OCI-LY7 (cell line): ENCODE results near the gene RBBP8. TPM values are rescaled to one million over a fixed set of nuclear protein-coding genes. Genes with fewer than 3 reads are reported as not detected.

ENCODE experiments used
- BruUV-seq: library from RNA; stranded (reverse); fragments of 400-500 nt; replicated peaks from 2 replicates; lab custom pipeline; 2021; lab: Mats Ljungman, UMichigan
- CTCF ChIA-PET: fragments of 300-600 bp; sonication (Branson Sonifier 250); formaldehyde crosslinking; loops from one replicate; lab custom pipeline; 2022; ENCODE audit warnings: antibody characterized with exemption; ENCODE audit not compliant: unreplicated experiment; lab: Charles Lee
- POLR2A ChIA-PET: fragments of 300-600 bp; sonication (Branson Sonifier 250); formaldehyde crosslinking; loops from one replicate; lab custom pipeline; 2022; ENCODE audit warnings: antibody characterized with exemption; lab: Charles Lee
- DNase-seq: peaks from one replicate; pipeline ENCODE4 v3.0.0-alpha.2; 2015; ENCODE audit warnings: low spot score
- H2AFZ ChIP-seq: fragments of 200-600 bp; sonication (generic), shearing (Covaris generic); 2 replicates; pipeline ENCODE4 v1.6.1; 2014; ENCODE audit warnings: mild to moderate bottlenecking, antibody characterized with exemption, low read length, moderate library complexity
- H3K27ac ChIP-seq: fragments of 200-600 bp; sonication (generic); 2 replicates; pipeline ENCODE4 v1.5.1; 2014; ENCODE audit warnings: mixed run types, low read depth, mild to moderate bottlenecking, moderate library complexity, low read length, inconsistent platforms; ENCODE audit not compliant: poor library complexity, severe bottlenecking
- H3K36me3 ChIP-seq: fragments of 200-600 bp; sonication (generic); 2 replicates; pipeline ENCODE4 v1.6.1; 2014; ENCODE audit warnings: mild to moderate bottlenecking, antibody characterized with exemption, low read length, moderate library complexity, mixed read lengths; ENCODE audit not compliant: insufficient read depth
- H3K4me1 ChIP-seq: fragments of 200-600 bp; sonication (generic); 2 replicates; pipeline ENCODE4 v1.5.1; 2014; ENCODE audit warnings: mild to moderate bottlenecking, low read length; ENCODE audit not compliant: insufficient read depth, poor library complexity, severe bottlenecking
- H3K4me2 ChIP-seq: fragments of 200-600 bp; sonication (generic); 2 replicates; pipeline ENCODE4 v1.6.1; 2014; ENCODE audit warnings: mild to moderate bottlenecking, low read length
- H3K4me3 ChIP-seq: fragments of 200-600 bp; sonication (generic); 2 replicates; pipeline ENCODE4 v1.5.1; 2014; ENCODE audit warnings: mild to moderate bottlenecking, low read depth, low read length; ENCODE audit not compliant: poor library complexity, severe bottlenecking
- H3K79me2 ChIP-seq: fragments of 200-600 bp; sonication (generic); 2 replicates; pipeline ENCODE4 v1.6.1; 2016; ENCODE audit warnings: low read depth, mild to moderate bottlenecking, low read length, moderate library complexity, mixed read lengths; ENCODE audit not compliant: insufficient read depth
- H3K9me2 ChIP-seq: fragments of 200-600 bp; sonication (generic); 2 replicates; pipeline ENCODE4 v1.6.1; 2016; ENCODE audit warnings: mild to moderate bottlenecking, low read length, mixed read lengths; ENCODE audit not compliant: insufficient read depth
- H3K9me3 ChIP-seq: fragments of 200-600 bp; sonication (generic); 2 replicates; pipeline ENCODE4 v1.6.1; 2014; ENCODE audit warnings: mild to moderate bottlenecking, mixed run types, low read length, mixed read lengths
- H4K20me1 ChIP-seq: fragments of 200-600 bp; sonication (generic); 2 replicates; pipeline ENCODE4 v1.6.1; 2014; ENCODE audit warnings: mild to moderate bottlenecking, antibody characterized with exemption, low read length, moderate library complexity, mixed read lengths; ENCODE audit not compliant: insufficient read depth
- EZH2phosphoT487 ChIP-seq: fragments of 200-600 bp; sonication (generic); IDR thresholded peaks from 2 replicates; pipeline ENCODE4 v1.6.1; 2018; ENCODE audit warnings: low read depth, borderline replicate concordance, mild to moderate bottlenecking, mixed run types, antibody characterized with exemption, low read length, moderate library complexity, mixed read lengths
- intact Hi-C: fragments of 100-400 bp; cut with micrococcal nuclease; formaldehyde crosslinking; loops from one replicate; pipeline ENCODE4 v1.10.0; 2022; ENCODE audit not compliant: unreplicated experiment
- total RNA-seq, 2 experiments: library from RNA; depleted of rRNA in 1 of 2; stranded (reverse); fragments of >200 nt in 1 of 2; shearing (Covaris generic) in 1 of 2; gene quantifications; 2 replicates each; pipeline ENCODE4 v1.2.3, GENCODE V29; 2014 to 2022
- TF ChIP-seq, protein P1 (sequence below): fragments of 200-600 bp; sonication (generic); conservative IDR thresholded peaks from 2 replicates; pipeline ENCODE4 v1.5.1; 2014; ENCODE audit warnings: mild to moderate bottlenecking, antibody characterized with exemption, low read length, moderate library complexity, mixed read lengths

Gene RBBP8
- total RNA-seq, 2 experiments from 2014 or later: 51.0 to 86.0 TPM

DNA sequence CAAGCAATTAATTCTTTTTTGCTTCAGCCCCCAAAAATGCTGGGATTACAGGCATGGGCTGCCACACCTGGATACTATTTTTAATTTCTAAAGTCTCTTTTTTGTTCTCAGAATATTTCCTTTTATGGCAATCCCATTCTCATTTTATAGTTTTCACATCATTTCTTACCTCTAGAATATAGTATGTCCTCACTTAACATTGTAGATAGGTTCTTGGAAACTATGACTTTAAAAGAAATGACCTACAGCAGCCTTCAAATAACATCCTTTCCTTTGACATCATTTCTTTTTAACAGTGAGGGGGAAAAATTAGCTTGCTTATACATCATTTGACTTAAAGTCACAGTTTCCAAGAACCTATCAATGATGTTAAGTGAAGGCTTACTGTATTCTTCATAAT lies 31.6 kb downstream of the RBBP8 start:
- H3K4me1 ChIP-seq: no peaks in the 10 kb centered on the region
- no peak overlapping the region for H3K4me2 ChIP-seq
- H3K27ac ChIP-seq: no peak overlapping the region
- intact Hi-C loops: no loop called here
- POLR2A ChIA-PET: interaction anchor here (0.7 to 3.2 kb wide), 5 partner anchors 12 to 276 kb away, joined by 3 to 24 read pairs (median 5); no protein-coding TSS in a partner anchor
- no peaks in the 10 kb centered on the region for H4K20me1 ChIP-seq
- H3K79me2 ChIP-seq: peaks cover 53% of the 10 kb centered on the region; the same call in 1 of the 2 replicates
- no TSS peak for BruUV-seq
- no peaks in the 10 kb centered on the region for H3K9me3 ChIP-seq
- no peak overlapping the region for H3K4me3 ChIP-seq
- H3K9me2 ChIP-seq: no peaks in the 10 kb centered on the region
- CTCF ChIA-PET: no interaction called here
- TF ChIP-seq, protein P1, sequence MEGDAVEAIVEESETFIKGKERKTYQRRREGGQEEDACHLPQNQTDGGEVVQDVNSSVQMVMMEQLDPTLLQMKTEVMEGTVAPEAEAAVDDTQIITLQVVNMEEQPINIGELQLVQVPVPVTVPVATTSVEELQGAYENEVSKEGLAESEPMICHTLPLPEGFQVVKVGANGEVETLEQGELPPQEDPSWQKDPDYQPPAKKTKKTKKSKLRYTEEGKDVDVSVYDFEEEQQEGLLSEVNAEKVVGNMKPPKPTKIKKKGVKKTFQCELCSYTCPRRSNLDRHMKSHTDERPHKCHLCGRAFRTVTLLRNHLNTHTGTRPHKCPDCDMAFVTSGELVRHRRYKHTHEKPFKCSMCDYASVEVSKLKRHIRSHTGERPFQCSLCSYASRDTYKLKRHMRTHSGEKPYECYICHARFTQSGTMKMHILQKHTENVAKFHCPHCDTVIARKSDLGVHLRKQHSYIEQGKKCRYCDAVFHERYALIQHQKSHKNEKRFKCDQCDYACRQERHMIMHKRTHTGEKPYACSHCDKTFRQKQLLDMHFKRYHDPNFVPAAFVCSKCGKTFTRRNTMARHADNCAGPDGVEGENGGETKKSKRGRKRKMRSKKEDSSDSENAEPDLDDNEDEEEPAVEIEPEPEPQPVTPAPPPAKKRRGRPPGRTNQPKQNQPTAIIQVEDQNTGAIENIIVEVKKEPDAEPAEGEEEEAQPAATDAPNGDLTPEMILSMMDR: no peak
- no peak for TF ChIP-seq EZH2phosphoT487
- no peak for DNase-seq
- no peak overlapping the region for H2AFZ ChIP-seq
- H3K36me3 ChIP-seq: peaks cover 96% of the 10 kb centered on the region

DNA sequence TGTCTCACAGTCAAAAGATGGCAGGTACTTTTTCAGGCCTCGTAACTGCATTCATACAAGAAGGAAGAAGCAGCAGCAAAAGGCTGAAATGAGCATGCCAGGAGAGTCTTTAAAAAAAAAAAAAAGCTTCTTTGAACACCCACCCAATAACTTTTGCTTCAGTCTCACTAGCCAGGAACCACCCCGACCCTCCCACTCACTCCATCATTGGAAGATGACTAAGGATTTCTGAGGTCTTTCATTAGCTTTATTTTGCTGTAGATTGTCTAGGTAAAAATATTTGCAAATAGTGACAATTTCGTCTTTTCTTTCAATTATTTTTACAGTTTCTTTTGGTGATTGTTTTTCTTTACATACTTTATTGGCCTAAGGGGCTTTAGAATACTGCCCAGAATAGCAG lies 37.9 kb downstream of the RBBP8 start:
- H3K4me1 ChIP-seq: no peaks in the 10 kb centered on the region
- H3K4me3 ChIP-seq: no peak overlapping the region
- CTCF ChIA-PET: interaction anchor here (0.6 kb wide), 1 partner anchor 14 kb away, joined by 3 read pairs; no protein-coding TSS in a partner anchor
- peaks cover 97% of the 10 kb centered on the region for H3K36me3 ChIP-seq
- H3K4me2 ChIP-seq: no peak overlapping the region
- H3K27ac ChIP-seq: no peak overlapping the region
- H2AFZ ChIP-seq: no peak overlapping the region
- TF ChIP-seq, protein P1: no peak
- TF ChIP-seq EZH2phosphoT487: no peak
- H4K20me1 ChIP-seq: peaks cover 6% of the 10 kb centered on the region; the same call in 1 of the 2 replicates
- H3K9me3 ChIP-seq: no peaks in the 10 kb centered on the region
- POLR2A ChIA-PET: interaction anchor here (0.6 to 1.2 kb wide), 6 partner anchors 11 to 560 kb away, joined by 3 to 7 read pairs (median 5); no protein-coding TSS in a partner anchor
- H3K79me2 ChIP-seq: peaks cover 30% of the 10 kb centered on the region; the same call in 1 of the 2 replicates
- DNase-seq: no peak
- intact Hi-C loops: no loop called here
- no TSS peak for BruUV-seq
- no peaks in the 10 kb centered on the region for H3K9me2 ChIP-seq

DNA sequence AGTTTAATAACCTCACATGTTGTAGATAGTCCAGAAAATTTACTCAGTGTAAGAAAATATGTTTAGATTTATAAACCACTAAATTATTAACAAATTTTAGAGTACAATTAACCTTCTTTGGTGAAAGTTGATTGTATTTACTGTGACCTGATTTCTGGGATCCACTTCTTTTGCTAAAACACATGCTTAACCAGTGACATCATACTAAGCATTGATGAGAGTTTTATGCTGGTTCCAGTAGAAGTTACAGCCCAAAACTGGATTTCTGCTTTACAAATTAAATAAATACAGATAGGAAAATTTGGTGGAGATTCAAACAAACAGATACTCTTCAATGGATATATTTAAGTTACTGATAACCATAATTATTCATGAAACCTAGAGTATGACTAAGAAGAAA lies 40.9 kb downstream of the RBBP8 start:
- Histone ChIP-seq H3K4me3 (no peak overlapping the region), H2AFZ (no peak overlapping the region), H3K9me3 (no peaks in the 10 kb centered on the region), H3K27ac (no peak overlapping the region), H3K4me2 (no peak overlapping the region), H3K9me2 (no peaks in the 10 kb centered on the region), H3K36me3 (peaks cover 99% of the 10 kb centered on the region), H3K4me1 (no peaks in the 10 kb centered on the region), H3K79me2 (peaks cover 13% of the 10 kb centered on the region; the same call in 1 of the 2 replicates), H4K20me1 (peaks cover 6% of the 10 kb centered on the region; the same call in 1 of the 2 replicates)
- intact Hi-C loops: no loop called here
- BruUV-seq: no TSS peak
- POLR2A ChIA-PET: no interaction called here
- no peak for DNase-seq
- TF ChIP-seq, protein P1: no peak
- CTCF ChIA-PET: no interaction called here
